ENCODE data around the gene ARID1B.

ARID1B gene

GRCh38 chr6:157096105-157096504 lies 318.9 kb downstream of the ARID1B start:
- TF ChIP-seq EZH2phosphoT487 (conservative IDR thresholded peaks at IDR 0.05; ENCODE audit: low read length) (no peak), CTCF (IDR thresholded peaks at IDR 0.05; ENCODE audit: insufficient read depth, low read length, poor library complexity, severe bottlenecking) (no peak)
- Histone ChIP-seq H3K4me2 (ENCODE audit: low read depth, low read length, poor library complexity, severe bottlenecking) (no peak overlapping the region), H3K79me2 (ENCODE audit: insufficient read depth, low read length) (no peaks in the 10 kb centered on the region)

GRCh38 chr6:157096522-157096921 lies 319.3 kb downstream of the ARID1B start:
- no peak overlapping the region for H3K27ac ChIP-seq (ENCODE audit: low read depth, low read length)
- H3K79me2 ChIP-seq (ENCODE audit: insufficient read depth, low read length), result no peaks in the 10 kb centered on the region
- TF ChIP-seq EZH2phosphoT487 (conservative IDR thresholded peaks at IDR 0.05; ENCODE audit: low read length) (no peak), CTCF (IDR thresholded peaks at IDR 0.05; ENCODE audit: insufficient read depth, low read length, poor library complexity, severe bottlenecking) (no peak)
- H3K36me3 ChIP-seq (ENCODE audit: low read length), result 0 out of 2 replicates have a peak, but pooled peaks cover 2% of the 10 kb centered on the region
- H3K4me2 ChIP-seq (ENCODE audit: low read depth, low read length, poor library complexity, severe bottlenecking), result no peak overlapping the region
- H3K9ac ChIP-seq (ENCODE audit: low read length), result no peak overlapping the region
- no peaks in the 10 kb centered on the region for H3F3A ChIP-seq (ENCODE audit: insufficient read depth)
- H2AFZ ChIP-seq (ENCODE audit: low read depth, low read length, severe bottlenecking), result no peak overlapping the region
- no peaks in the 10 kb centered on the region for H3K27me3 ChIP-seq (ENCODE audit: low read length)
- no peaks in the 10 kb centered on the region for H4K20me1 ChIP-seq (ENCODE audit: low read depth, low read length)
- no peaks in the 10 kb centered on the region for H3K9me3 ChIP-seq (ENCODE audit: insufficient read depth, low read length)
- no peak overlapping the region for H3K4me3 ChIP-seq (ENCODE audit: insufficient read depth, low read length, poor library complexity, severe bottlenecking)
- no peaks in the 10 kb centered on the region for H3K9me2 ChIP-seq (replicated peaks; ENCODE audit: insufficient read depth, low read length)

More at GRCh38 chr6:157096105-157096504, 318.9 kb downstream of the ARID1B start:
- H2AFZ ChIP-seq (ENCODE audit: low read depth, low read length, severe bottlenecking), result no peak overlapping the region
- no peaks in the 10 kb centered on the region for H3K27me3 ChIP-seq (ENCODE audit: low read length)
- no peaks in the 10 kb centered on the region for H3K36me3 ChIP-seq (ENCODE audit: low read length)
- no peaks in the 10 kb centered on the region for H4K20me1 ChIP-seq (ENCODE audit: low read depth, low read length)
- H3K9me2 ChIP-seq (replicated peaks; ENCODE audit: insufficient read depth, low read length), result no peaks in the 10 kb centered on the region
- H3K9me3 ChIP-seq (ENCODE audit: insufficient read depth, low read length), result no peaks in the 10 kb centered on the region
- H3K27ac ChIP-seq (ENCODE audit: low read depth, low read length), result no peak overlapping the region
- H3F3A ChIP-seq (ENCODE audit: insufficient read depth), result no peaks in the 10 kb centered on the region
- no peak overlapping the region for H3K9ac ChIP-seq (ENCODE audit: low read length)
- H3K4me3 ChIP-seq (ENCODE audit: insufficient read depth, low read length, poor library complexity, severe bottlenecking), result no peak overlapping the region

GRCh38 chr6:157097255-157097955 lies 320.2 kb downstream of the ARID1B start:
- no peak overlapping the region for H3K27ac ChIP-seq (ENCODE audit: low read depth, low read length)
- no peak overlapping the region for H2AFZ ChIP-seq (ENCODE audit: low read depth, low read length, severe bottlenecking)
- H3K4me2 ChIP-seq (ENCODE audit: low read depth, low read length, poor library complexity, severe bottlenecking), result no peak overlapping the region
- H3K9me3 ChIP-seq (ENCODE audit: insufficient read depth, low read length), result no peaks in the 10 kb centered on the region
- no peak overlapping the region for H3K4me3 ChIP-seq (ENCODE audit: insufficient read depth, low read length, poor library complexity, severe bottlenecking)
- H3K79me2 ChIP-seq (ENCODE audit: insufficient read depth, low read length), result no peaks in the 10 kb centered on the region
- no peaks in the 10 kb centered on the region for H4K20me1 ChIP-seq (ENCODE audit: low read depth, low read length)
- H3F3A ChIP-seq (ENCODE audit: insufficient read depth), result no peaks in the 10 kb centered on the region
- H3K9me2 ChIP-seq (replicated peaks; ENCODE audit: insufficient read depth, low read length), result no peaks in the 10 kb centered on the region
- H3K36me3 ChIP-seq (ENCODE audit: low read length), result 0 out of 2 replicates have a peak, but pooled peaks cover 4% of the 10 kb centered on the region
- H3K27me3 ChIP-seq (ENCODE audit: low read length), result no peaks in the 10 kb centered on the region
- no peak overlapping the region for H3K9ac ChIP-seq (ENCODE audit: low read length)
- TF ChIP-seq CTCF (IDR thresholded peaks at IDR 0.05; ENCODE audit: insufficient read depth, low read length, poor library complexity, severe bottlenecking) (no peak), EZH2phosphoT487 (conservative IDR thresholded peaks at IDR 0.05; ENCODE audit: low read length) (no peak)
